DMS 273 (cell line): Measurements from ENCODE around the gene DNAAF5.

Experiments
- DNase-seq: peaks from one replicate; lab custom pipeline; 2025; ENCODE audit not compliant: unreplicated experiment; lab: John Stamatoyannopoulos, UW

DNAAF5 gene

DNA sequence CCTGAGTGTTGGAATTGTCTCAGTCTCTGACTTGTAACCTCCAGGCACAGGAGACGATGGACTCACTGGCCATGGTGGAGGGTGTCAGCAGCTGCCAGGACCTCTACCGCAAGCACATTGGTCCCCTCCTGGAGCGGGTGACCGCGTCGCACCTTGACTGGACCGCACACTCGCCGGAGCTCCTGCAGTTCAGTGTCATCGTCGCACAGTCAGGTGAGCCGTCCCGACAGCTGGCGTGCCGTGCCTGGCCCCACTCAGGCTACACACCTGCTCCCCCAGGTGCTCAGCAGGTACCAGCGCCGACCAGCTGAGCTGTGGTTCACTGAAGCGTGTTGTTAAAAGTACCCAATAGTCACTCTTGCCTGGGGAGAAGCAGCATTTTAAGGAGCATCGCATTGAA is 37.3 kb downstream of the DNAAF5 start:
- no peak for DNase-seq

DNA sequence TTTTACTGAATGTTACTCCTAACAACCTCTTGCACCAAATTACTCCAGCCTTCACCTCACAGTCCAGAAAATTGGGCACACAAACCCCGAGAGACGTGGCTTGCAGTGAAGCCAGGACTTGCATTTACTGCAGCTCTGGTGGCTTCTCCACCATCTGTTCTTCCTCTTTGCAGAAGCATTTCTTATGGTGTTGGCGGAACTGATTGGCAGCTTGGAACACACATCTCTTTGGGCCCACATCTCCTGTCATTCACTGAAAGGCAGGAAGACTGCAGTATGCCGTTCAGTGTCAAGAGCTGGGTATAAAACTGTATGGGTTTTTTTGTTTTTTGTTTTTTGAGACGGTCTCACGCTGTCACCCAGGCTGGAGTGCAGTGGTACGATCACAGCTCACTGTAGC is 38.9 kb downstream of the DNAAF5 start:
- no peak for DNase-seq

DNA sequence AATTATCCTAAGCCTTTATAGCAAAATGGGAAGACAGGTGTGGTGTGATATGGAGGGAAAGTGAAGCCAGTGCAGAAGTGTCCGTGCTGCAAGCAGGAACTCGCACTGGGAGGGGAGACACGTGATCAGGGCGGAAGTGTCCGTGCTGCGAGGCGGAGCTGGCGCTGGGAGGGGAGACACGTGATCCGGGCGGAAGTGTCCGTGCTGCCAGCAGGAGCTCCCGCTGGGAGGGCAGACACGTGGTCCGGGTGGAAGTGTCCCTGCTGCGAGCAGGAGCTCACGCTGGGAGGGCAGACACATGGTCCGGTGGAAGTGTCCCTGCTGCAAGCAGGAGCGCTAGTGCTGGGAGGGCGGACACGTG is 41.1 kb downstream of the DNAAF5 start:
- peak; percentile 99 for DNase-seq

DNA sequence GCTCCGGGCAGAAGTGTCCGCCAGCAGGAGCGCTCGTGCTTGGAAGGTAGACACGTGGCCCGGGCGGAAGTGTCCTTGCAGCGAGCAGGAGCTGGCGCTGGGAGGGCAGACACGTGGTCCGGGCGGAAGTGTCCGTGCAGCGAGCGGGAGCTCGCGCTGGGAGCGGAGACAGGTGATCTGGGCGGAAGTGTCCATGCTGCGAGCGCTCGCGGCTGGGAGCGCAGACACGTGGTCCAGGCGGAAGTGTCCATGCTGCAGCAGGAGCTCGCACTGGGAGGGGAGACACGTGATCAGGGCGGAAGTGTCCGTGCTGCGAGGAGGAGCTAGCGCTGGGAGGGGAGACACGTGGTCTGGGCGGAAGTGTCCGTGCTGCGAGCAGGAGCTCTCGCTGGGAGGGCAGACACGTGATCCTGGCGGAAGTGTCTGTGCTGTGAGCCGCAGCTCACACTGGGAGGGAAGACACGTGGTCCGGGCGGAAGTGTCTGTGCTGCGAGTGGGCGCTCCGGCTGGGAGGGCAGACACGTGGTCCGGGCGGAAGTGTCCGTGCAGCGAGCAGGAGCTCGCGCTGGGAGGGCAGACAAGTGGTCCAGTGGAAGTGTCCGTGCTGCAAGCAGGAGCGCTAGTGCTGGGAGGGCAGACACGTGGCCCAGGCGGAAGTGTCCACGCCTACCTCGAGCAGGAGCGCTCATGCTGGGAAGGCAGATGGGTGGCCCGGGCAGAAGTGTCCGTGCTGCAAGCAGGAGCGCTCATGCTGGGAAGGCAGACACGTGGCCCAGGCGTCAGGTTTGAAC is 41.6 kb downstream of the DNAAF5 start:
- peak; percentile 100 for DNase-seq

DNA sequence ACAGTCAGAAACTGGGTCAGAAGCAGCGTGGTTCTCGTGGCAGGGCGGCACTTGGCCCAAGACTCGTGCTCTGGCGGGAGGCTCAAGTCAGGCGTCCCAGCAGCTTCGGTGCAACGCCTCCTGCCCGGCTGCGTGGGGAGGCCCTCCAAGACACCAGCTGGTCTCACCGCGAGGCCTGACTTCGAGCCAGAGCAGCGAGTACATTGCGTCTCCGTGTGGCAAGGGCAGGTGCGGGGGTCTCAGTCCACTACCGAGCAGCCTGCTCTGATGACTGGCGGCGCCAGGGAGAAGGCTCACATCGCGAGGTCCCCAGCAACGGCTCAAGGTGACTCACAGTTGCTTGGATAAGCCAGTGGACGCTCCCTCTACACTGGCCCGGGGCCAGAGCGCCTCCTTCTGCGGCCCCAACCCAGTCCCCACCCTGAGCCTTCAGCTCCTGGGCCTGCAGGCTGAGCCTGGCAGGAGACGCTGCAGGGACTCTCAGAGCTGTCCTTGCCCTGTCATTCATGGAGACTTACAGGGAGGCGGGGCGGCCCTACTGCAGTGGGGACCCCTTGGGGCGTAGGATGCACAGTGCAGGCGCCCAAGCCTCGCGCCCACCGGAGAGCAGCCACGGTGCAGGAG is 42.5 kb downstream of the DNAAF5 start:
- peak; percentile 86 for DNase-seq

DNA sequence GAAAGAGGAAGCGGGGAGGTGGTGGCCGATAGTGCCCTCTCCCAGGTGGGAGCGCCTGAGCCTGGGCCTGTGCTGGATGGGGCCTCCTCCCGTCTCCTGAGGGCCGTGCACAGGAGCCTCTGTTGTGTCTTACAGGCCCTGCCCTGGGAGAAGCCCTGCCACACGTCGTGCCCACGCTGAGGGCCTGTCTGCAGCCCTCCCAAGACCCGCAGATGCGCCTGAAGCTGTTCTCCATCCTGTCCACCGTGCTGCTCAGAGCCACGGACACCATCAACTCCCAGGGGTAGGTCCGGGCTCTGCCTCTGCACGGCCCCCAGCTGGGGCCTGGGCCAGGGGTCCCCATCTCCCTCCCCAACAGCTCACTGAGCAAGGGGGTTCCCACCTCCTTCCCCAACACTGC is 43.8 kb downstream of the DNAAF5 start:
- DNase-seq, result no peak

DNA sequence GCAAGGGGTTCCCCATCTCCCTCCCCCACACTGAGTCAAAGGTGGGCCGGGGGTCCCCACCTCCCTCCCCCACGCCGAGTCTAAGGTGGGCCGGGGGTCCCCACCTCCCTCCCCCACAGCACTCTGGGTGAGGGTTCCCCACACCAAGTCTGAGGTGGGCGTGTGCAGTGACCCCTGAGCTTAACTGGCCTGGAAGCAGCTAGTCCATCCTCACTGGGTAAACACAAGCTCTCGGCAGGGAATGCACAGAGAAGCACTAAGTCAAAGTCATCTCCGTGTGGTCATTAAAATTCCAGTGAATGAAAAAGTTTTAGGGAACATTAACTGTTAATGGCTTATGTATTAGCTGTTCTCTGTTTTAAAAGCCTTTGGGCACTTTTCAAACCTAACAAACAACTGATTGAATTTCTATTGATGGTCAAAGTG is 44.3 kb downstream of the DNAAF5 start:
- DNase-seq, result no peak

DNA sequence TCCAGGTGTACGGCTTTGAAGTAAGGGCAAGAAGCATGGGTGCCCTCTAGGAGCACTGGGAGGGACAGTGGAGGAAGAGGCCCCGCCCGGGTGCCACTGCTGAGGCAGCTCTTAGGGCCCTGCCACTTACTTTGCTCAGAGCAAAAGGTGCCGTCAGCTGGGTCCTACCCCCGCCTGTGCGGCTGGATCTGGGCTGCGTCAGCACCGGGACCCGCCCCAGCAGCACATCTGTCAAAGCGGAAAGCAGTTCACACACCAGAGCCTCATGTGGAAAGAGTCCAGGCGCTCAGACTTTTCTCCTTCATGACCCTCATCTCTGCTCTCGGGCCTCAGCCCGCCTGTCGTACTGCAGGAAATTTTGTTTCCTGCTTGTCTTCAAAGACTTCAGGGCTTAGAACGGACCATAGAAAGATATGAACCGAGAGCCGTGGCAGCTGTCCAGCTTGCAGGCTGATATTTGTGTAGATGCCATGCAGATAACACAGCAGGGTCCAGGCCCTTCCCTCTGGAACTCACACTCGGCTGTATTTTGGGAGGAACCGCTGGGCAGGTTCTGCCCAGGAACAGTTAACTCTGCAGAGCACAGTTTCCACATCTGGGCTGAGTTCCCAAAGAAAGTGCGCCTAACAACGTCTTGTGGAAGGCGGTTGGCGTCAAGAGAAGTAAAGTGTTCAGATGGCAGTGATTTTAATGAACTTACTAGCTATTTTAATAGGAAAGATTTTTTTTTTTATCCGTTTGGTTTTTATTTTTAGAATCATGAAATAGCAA is 44.9 kb downstream of the DNAAF5 start:
- peak; percentile 84 for DNase-seq

DNA sequence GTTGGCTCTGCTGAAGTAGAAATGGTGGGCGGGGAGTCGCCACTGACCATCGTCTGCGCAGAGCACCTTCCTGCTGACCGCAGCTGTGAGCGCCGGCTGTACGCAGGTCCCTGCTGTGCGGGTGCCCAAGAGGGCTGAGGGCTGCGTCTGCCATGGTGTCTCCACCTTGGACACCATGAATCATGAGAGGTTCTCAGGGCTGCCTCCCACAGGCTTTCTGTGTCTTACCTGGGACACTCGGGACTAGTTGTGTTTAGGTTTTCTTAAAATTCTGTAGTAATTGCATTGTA is 45.5 kb downstream of the DNAAF5 start:
- no peak for DNase-seq

DNA sequence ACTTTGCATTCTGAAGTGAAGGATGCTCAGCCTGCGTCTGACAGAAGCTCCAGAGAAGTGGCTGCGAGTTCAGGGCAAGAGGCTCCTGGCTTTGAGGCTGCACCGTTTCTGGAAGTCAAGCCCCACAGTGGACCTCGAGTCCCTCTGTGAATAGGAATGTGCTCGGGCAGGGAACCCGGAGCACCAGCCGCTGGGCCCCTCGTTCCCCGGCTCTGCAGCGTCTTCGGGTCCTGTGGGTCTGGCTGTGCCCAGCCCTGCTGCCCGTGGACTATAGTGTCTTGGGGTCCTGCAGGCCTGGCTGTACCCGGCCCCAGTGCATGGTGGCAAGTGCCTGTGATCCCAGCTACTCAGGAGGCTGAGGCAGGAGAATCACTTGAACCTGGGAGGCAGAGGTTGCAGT is 45.9 kb downstream of the DNAAF5 start:
- no peak for DNase-seq

DNA sequence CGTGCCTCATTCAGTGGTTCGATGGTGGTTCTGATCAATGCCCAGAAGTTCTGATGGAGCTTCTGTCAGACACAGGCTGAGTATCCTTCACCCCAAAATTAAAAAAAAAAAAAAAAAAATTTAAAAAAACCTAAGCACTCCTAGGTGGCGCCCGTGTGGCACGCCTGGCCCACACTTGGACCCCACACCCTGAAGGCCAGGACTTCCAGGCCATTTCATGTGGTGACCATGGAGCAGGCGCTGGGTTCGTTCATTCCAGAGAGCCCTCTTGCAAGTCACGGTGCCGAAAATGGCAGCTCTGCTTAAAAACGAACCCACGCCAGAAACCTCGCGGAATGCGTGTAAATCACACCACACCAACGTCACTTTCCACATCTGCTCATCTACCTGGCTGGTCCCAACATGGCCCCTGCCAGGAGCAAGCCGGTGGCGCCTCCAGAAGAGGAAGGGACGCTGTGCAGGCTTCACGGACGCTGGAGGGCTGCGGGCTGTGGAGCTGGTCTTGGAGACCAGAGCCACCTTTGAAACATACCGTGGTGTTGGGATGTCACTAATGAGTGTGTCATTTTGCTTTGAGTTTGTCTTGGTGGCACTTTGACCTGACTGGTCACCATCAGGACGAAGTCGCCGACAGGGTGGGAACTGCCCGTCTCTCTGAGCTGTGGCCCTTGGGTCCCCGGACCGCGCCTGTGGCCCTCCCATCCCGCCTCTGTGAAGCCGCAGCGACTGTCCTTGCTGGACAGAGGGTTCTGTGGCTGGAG is 46.5 kb downstream of the DNAAF5 start:
- DNase-seq, result no peak

DNA sequence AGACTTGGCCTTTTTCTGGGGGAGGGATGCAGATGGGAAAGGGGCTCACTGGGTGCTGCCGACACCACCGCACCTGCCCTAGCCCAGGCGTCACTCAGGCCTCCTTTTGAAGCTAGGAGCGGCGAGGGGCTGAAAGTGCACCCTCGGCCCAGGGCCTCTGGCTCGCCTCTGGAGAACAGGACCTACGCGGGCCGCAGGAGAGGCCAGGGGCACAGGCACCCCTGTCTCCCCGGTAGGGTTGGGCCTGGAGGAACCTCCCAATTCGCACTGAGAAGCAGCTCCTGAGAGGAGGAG is 47.1 kb downstream of the DNAAF5 start:
- DNase-seq, result no peak

DNA sequence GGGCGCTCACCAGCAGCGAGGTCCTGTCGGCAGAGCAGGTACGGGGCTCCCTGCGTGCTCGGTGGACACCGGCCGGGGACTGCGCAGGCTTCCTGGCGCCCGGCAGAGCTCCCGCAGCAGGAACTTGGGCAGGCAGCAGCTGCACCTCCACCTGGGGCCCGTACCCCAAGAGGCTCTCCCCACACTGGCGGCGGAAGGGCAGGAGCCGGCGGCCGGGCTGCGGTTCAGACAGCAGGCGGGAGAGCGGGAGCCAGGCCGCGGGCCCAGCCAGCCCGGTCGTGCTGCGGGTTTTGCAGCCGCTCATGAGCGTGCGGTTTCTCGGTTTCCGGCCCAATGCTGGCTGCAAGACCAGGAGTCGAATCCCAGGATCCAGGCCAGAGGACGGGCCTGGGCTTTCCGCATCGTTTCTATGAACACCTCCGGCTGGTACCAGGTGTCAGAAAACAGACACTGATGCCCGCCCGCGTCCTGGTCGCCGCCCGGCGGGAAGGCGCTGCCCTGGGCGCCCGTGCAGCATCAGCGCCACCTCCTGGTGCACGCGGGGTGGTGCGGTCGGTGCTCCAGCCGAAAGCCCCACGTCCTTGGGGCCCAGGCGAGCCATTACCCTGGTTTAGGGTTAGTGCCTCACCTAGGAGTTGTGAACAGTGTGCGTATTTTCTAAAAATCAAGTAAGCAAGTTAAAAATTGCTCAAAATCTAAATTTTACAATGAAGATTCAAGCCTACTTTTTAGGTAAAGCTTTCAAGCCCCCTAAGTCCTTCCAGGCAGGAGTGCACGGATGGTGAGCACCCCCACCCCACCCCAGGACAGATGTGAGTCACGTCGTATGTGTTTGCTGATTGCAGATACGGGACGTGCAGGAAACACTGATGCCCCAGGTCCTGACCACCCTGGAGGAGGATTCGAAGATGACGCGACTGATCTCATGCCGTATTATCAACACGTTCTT is 47.9 kb downstream of the DNAAF5 start:
- DNase-seq, result peak; percentile 75

DNA sequence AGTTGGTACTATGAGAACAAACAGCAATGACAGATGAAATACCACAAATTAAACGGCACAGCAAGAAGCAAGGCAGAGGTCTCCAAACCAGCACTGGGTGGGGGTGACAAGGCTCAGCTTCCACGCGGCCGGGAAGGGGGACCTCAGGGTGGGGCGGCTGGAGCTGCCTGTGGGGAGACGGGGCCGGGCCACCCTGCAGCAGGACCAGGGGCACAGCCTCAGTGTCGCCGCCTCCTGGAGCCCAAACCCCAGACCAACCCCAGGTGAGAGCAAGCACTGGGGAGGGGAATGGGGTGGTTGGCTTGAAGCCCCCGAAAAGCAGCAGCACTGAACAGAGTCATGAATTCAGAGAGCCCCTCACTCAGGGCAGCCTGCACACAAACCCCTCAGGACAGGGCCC is 49.9 kb downstream of the DNAAF5 start:
- no peak for DNase-seq

DNA sequence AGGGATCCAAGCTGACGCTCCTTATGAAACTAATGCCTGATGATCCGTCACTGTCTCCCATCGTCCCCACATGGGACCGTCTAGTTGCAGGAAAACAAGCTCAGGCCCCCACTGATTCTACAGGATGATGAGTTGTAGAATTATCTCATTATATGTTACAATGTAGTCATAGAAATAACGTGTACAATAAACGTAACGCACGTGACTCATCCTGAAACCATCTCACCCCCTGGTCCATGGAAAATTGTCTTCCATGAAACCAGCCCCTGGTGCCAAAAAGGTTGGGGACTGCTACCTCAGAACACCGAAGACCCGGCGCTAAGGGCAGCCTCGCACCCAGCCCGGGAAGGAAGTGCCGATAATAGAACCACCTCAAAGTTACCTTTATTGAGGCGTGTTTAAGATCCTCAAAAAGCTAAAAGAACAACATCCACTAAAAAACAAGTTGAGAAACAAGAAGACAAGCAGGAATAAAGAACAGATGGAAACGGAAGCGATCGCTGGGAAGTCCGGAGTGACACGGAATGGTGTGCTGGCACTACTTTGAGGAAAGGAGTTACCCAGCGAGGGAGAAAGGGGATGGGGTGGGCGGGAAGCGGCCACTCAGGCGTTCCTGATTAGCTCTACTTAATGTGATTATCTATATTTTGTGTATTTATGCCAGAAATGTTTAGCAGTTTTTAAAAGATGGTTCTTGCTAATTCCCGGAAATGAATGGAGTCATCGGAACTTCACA is 50.7 kb downstream of the DNAAF5 start:
- no peak for DNase-seq

DNA sequence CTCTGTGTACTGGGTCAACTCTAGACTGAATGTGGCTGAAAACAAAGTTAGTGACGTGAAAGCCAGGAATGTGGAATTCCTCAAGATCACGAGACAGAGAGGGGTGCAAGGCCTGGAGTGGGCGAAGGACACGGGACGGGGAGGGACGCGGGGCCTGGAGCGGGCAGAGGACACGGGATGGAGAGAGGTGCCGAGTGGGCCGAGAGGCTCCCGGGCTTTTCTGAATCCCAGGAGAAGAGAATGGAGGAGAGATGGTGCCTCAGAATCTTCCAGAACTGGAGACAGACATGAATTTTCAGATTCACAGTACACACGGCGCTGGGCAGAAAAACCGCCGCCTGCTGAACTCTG is 51.2 kb downstream of the DNAAF5 start:
- DNase-seq, result no peak

DNA sequence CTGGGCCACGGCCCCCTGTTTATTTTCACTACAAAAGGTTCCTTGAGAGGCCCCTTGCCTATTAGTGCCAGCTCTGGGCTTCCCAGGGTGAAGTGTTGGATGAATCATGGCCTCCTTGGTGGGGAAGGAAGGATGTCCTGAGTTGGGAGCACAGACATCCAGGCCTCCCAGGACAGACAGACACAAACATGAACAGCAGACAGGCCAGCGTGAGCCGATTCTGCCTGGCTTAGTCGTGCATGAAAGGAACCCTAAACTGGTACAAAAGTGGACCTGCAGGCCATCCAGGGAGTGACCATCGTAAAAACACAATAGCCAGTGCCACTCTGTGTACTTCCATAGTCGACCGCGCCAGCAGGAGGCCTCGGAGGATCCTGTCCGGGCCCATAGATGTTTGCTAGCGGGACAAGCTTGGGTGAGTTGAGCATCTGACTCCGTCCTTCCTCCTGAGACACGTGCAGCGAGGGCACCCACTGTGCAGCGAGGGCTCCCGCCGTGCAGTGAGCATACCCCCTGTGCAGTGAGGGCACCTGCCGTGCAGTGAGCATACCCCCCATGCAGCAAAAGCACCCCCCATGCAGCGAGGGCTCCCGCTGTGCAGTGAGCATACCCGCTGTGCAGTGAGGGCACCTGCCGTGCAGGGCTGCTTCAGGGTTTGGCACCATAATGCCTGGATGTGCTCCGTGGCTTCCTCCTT is 51.9 kb downstream of the DNAAF5 start:
- DNase-seq, result no peak

DNA sequence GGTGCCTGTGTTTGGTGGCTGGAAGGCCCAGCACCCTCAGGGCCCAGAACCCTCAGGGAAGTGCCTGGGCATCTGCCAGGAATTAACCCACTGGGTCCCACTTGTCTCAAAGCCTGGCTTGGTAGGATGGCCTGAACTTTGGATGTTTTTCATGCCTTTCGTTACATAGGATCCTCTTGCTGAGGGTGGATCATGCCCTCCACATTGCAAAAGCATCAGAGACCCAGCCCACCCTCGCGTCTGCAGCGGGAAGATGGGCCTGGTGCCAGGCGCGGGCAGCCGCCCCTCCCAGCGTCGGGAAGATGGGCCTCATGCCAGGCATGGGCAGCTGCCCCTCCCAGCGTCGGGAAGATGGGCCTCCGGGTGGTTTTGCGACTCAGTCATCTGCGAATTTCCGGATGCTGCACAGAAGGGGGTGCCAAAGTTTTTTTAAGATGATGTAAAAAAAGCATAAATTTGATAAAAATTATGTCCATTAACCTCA is 52.5 kb downstream of the DNAAF5 start:
- peak; percentile 72 for DNase-seq

DNA sequence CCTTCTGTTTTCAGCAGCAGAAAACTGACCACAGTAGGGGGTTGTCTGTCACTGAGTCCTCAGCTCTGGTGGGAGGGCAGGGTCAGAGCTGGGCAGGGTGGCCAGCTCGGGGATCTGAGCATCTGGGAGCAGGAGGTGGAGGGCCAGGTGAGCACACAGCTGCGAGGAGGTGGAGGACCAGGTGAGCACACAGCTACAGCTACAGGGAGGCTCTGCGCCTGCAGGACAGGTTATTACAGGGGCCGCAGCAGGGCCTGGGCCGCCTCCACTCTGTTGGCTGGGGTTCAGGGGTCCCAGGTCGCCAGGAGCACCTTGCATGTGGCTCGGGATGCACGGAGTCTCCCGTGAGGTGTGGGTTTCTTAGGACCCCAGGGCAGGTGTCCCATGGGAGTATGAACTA is 53.0 kb downstream of the DNAAF5 start:
- DNase-seq, result no peak
